Measurements from ENCODE around the gene MAL.

Gene MAL

GRCh38 chr2:95063086-95063958 lies 37.8 kb downstream of the MAL start:
- TF ChIP-seq REST (IDR thresholded peaks at IDR 0.05; ENCODE audit: insufficient read depth in 1 of 2, low read depth in 2 of 2, low read length in 2 of 2), result no peak
- TF ChIP-seq FOXP2 (optimal IDR thresholded peaks at IDR 0.05; ENCODE audit: borderline replicate concordance, extremely low read depth, extremely low read length, insufficient read depth), result no peak
- TF ChIP-seq SIN3A (IDR thresholded peaks at IDR 0.05; ENCODE audit: borderline replicate concordance, insufficient read depth, low read length), result no peak
- TF ChIP-seq TAF1 (IDR thresholded peaks at IDR 0.05; ENCODE audit: borderline replicate concordance, insufficient read depth, low read length), result no peak
- no peak for TF ChIP-seq POLR2AphosphoS5 (IDR thresholded peaks at IDR 0.05; ENCODE audit: low read depth, low read length)

GRCh38 chr2:95068256-95068655 lies 42.7 kb downstream of the MAL start:
- no peak for TF ChIP-seq FOXP2 (optimal IDR thresholded peaks at IDR 0.05; ENCODE audit: borderline replicate concordance, extremely low read depth, extremely low read length, insufficient read depth)
- TF ChIP-seq TAF1 (IDR thresholded peaks at IDR 0.05; ENCODE audit: borderline replicate concordance, insufficient read depth, low read length), result no peak
- no peak for TF ChIP-seq REST (IDR thresholded peaks at IDR 0.05; ENCODE audit: insufficient read depth in 1 of 2, low read depth in 2 of 2, low read length in 2 of 2)
- no peak for TF ChIP-seq SIN3A (IDR thresholded peaks at IDR 0.05; ENCODE audit: borderline replicate concordance, insufficient read depth, low read length)

- TF ChIP-seq REST (IDR thresholded peaks at IDR 0.05; ENCODE audit: insufficient read depth in 1 of 2, low read depth in 2 of 2, low read length in 2 of 2) (no peak), POLR2AphosphoS5 (IDR thresholded peaks at IDR 0.05; ENCODE audit: low read depth, low read length) (no peak), TAF1 (IDR thresholded peaks at IDR 0.05; ENCODE audit: borderline replicate concordance, insufficient read depth, low read length) (no peak), FOXP2 (optimal IDR thresholded peaks at IDR 0.05; ENCODE audit: borderline replicate concordance, extremely low read depth, extremely low read length, insufficient read depth) (no peak), SIN3A (IDR thresholded peaks at IDR 0.05; ENCODE audit: borderline replicate concordance, insufficient read depth, low read length) (no peak)
Observed at GRCh38 chr2:95069465-95069864, 44.0 kb downstream of the MAL start.

- no peak for TF ChIP-seq SIN3A (IDR thresholded peaks at IDR 0.05; ENCODE audit: borderline replicate concordance, insufficient read depth, low read length)
- no peak for TF ChIP-seq POLR2AphosphoS5 (IDR thresholded peaks at IDR 0.05; ENCODE audit: low read depth, low read length)
- TF ChIP-seq TAF1 (IDR thresholded peaks at IDR 0.05; ENCODE audit: borderline replicate concordance, insufficient read depth, low read length), result no peak
- TF ChIP-seq FOXP2 (optimal IDR thresholded peaks at IDR 0.05; ENCODE audit: borderline replicate concordance, extremely low read depth, extremely low read length, insufficient read depth), result no peak
Observed at GRCh38 chr2:95071856-95072255, 46.3 kb downstream of the MAL start.

- no peak for TF ChIP-seq POLR2AphosphoS5 (IDR thresholded peaks at IDR 0.05; ENCODE audit: low read depth, low read length)
- no peak for TF ChIP-seq TAF1 (IDR thresholded peaks at IDR 0.05; ENCODE audit: borderline replicate concordance, insufficient read depth, low read length)
- TF ChIP-seq SIN3A (IDR thresholded peaks at IDR 0.05; ENCODE audit: borderline replicate concordance, insufficient read depth, low read length), result no peak
- TF ChIP-seq REST (IDR thresholded peaks at IDR 0.05; ENCODE audit: insufficient read depth in 1 of 2, low read depth in 2 of 2, low read length in 2 of 2), result no peak
- no peak for TF ChIP-seq FOXP2 (optimal IDR thresholded peaks at IDR 0.05; ENCODE audit: borderline replicate concordance, extremely low read depth, extremely low read length, insufficient read depth)
Observed at GRCh38 chr2:95072424-95072823, 46.9 kb downstream of the MAL start.
